Endothelial cell of umbilical vein (primary cell): Measurements from ENCODE around the gene CELF5. TPM values are rescaled to one million over a fixed set of nuclear protein-coding genes. Genes with fewer than 3 reads are reported as not detected.

Experiments
- BruUV-seq: library from RNA; stranded (reverse); fragments of 400-500 nt; replicated peaks from 2 replicates; lab custom pipeline; 2021; lab: Mats Ljungman, UMichigan
- CTCF ChIA-PET: fragments of 300-600, 350-600 bp; sonication (Branson Sonifier 250); formaldehyde crosslinking; loops from one replicate; lab custom pipeline; 2021; ENCODE audit warnings: antibody characterized with exemption, inconsistent platforms; lab: Charles Lee
- POLR2A ChIA-PET: fragments of 300-600, 350-600 bp; sonication (Branson Sonifier 250); formaldehyde crosslinking; loops from one replicate; lab custom pipeline; 2021; ENCODE audit warnings: antibody characterized with exemption, inconsistent platforms; lab: Charles Lee
- DNase-seq: peaks from one replicate; pipeline ENCODE4 v3.0.0-alpha.2; 2011; ENCODE audit warnings: low read depth, low spot score
- FAIRE-seq: peaks from 2 replicates; lab custom pipeline; 2011; peaks lifted over from hg19 to GRCh38; lab: Jason Lieb, UNC
- H2AFZ ChIP-seq: 2 replicates; pipeline ENCODE4 v1.6.0; 2012; ENCODE audit warnings: low read depth, low read length, control low read depth, inconsistent platforms
- H3K27ac ChIP-seq: 2 replicates; pipeline ENCODE4 v1.5.1; 2011; ENCODE audit warnings: low read depth, mild to moderate bottlenecking, control low read depth, low read length, moderate library complexity; ENCODE audit not compliant: insufficient read depth
- H3K27me3 ChIP-seq, 2 experiments: 2 replicates each; pipeline versions ENCODE4 v1.6.0 to v1.6.1; 2011; ENCODE audit warnings: low read length in 2 of 2, mixed read lengths in 1 of 2; ENCODE audit not compliant: control insufficient read depth in 2 of 2, insufficient read depth in 2 of 2
- H3K36me3 ChIP-seq, 2 experiments: 2 replicates in 1 of 2; 3 replicates in 1 of 2; pipeline ENCODE4 v1.5.1; 2011; ENCODE audit warnings: low read length in 2 of 2, mild to moderate bottlenecking in 1 of 2, moderate library complexity in 1 of 2; ENCODE audit not compliant: control insufficient read depth in 2 of 2, insufficient read depth in 2 of 2; ENCODE audit errors: extremely low read depth in 1 of 2
- H3K4me1 ChIP-seq: 3 replicates; pipeline ENCODE4 v1.5.1; 2011; ENCODE audit warnings: mild to moderate bottlenecking, low read length; ENCODE audit not compliant: control insufficient read depth, insufficient read depth; ENCODE audit errors: extremely low read depth
- H3K4me2 ChIP-seq: 2 replicates; pipeline ENCODE4 v1.6.1; 2011; ENCODE audit warnings: low read length, control low read depth, mixed read lengths; ENCODE audit not compliant: insufficient read depth
- H3K4me3 ChIP-seq, 3 experiments: fragments of 200-600 bp in 1 of 3; sonication (generic), shearing (Covaris generic) in 1 of 3; replicated peaks in 1 of 3; 2 replicates each; pipeline ENCODE4 v1.5.1; 2011 to 2016; ENCODE audit warnings: control low read depth in 3 of 3, low read length in 3 of 3, mild to moderate bottlenecking in 2 of 3, inconsistent platforms in 1 of 3, low read depth in 1 of 3, moderate library complexity in 1 of 3; ENCODE audit not compliant: insufficient read depth in 1 of 3
- H3K79me2 ChIP-seq: 2 replicates; pipeline ENCODE4 v1.6.0; 2012; ENCODE audit warnings: low read length, inconsistent platforms; ENCODE audit not compliant: control insufficient read depth, insufficient read depth
- H3K9ac ChIP-seq: replicated peaks from 2 replicates; pipeline ENCODE3; 2011; ENCODE audit warnings: low read length, control low read depth; ENCODE audit not compliant: insufficient read depth; ENCODE audit errors: extremely low read depth
- H3K9me1 ChIP-seq: replicated peaks from 3 replicates; pipeline ENCODE4 v1.6.0; 2011; ENCODE audit warnings: mild to moderate bottlenecking, low read length; ENCODE audit not compliant: control insufficient read depth, insufficient read depth; ENCODE audit errors: extremely low read depth
- H3K9me3 ChIP-seq: replicated peaks from 2 replicates; pipeline ENCODE4 v1.5.1; 2012; ENCODE audit warnings: low read length, inconsistent platforms; ENCODE audit not compliant: control insufficient read depth, insufficient read depth
- H4K20me1 ChIP-seq: replicated peaks from 2 replicates; pipeline ENCODE3; 2011; ENCODE audit warnings: mild to moderate bottlenecking, low read length; ENCODE audit not compliant: control insufficient read depth, insufficient read depth; ENCODE audit errors: extremely low read depth
- FOS ChIP-seq: IDR thresholded peaks from 2 replicates; pipeline ENCODE4 v1.6.1; 2011; ENCODE audit warnings: mild to moderate bottlenecking, low read length, moderate library complexity, borderline replicate concordance; ENCODE audit not compliant: insufficient read depth
- GATA2 ChIP-seq: IDR thresholded peaks from 2 replicates; pipeline ENCODE4 v1.7.0; 2011; ENCODE audit warnings: low read depth, mild to moderate bottlenecking, moderate library complexity, mixed read lengths, low read length; ENCODE audit not compliant: insufficient read length, insufficient read depth
- JUN ChIP-seq: IDR thresholded peaks from 2 replicates; pipeline ENCODE4 v1.6.1; 2011; ENCODE audit warnings: borderline replicate concordance, low read depth; ENCODE audit not compliant: insufficient read length, insufficient read depth
- MYC ChIP-seq: IDR thresholded peaks from one replicate; pipeline ENCODE4 v1.6.1; 2011; ENCODE audit warnings: mild to moderate bottlenecking, low read depth, low read length
- POLR2A ChIP-seq: IDR thresholded peaks from 2 replicates; pipeline ENCODE4 v1.6.1; 2012; ENCODE audit warnings: low read depth, mild to moderate bottlenecking, control low read depth, low read length
- POLR2AphosphoS5 ChIP-seq: IDR thresholded peaks from 2 replicates; pipeline ENCODE4 v1.6.1; 2012; ENCODE audit warnings: low read depth, mild to moderate bottlenecking, control low read depth, low read length, moderate library complexity; ENCODE audit not compliant: insufficient read depth
- dilution Hi-C: fragments of 300-500 bp; cut with MboI; formaldehyde crosslinking; loops from one replicate; pipeline ENCODE4 v1.15.0; 2019; ENCODE audit warnings: low sequenced_read_pairs; ENCODE audit not compliant: extremely low pct_ligation_motif_present
- intact Hi-C: fragments of 100-400 bp; cut with micrococcal nuclease; formaldehyde crosslinking; loops from one replicate; pipeline ENCODE4 v1.10.0; 2022
- polyA plus RNA-seq, 4 experiments: library from polyadenylated mRNA; depleted of rRNA in 3 of 4; stranded (reverse) in 3 of 4; unstranded in 1 of 4; fragments of >200 nt; gene quantifications; 2 replicates each; pipeline versions ENCODE4 v1.2.1 to v1.2.3, GENCODE V29; 2011 to 2012; ENCODE audit warnings: missing spikeins in 1 of 4
- total RNA-seq: library from RNA; stranded (reverse); gene quantifications from 2 replicates; pipeline ENCODE4 v1.2.3, GENCODE V29; 2021
- TF ChIP-seq, protein P1 (sequence below), 2 donors: IDR thresholded peaks; 1 replicate in 1 of 2; 2 replicates in 1 of 2; pipeline ENCODE4 v1.5.1; 2011; ENCODE audit warnings: low read length in 2 of 2, mild to moderate bottlenecking in 2 of 2, moderate library complexity in 2 of 2, control low read depth in 1 of 2, inconsistent platforms in 1 of 2, low read depth in 1 of 2; ENCODE audit not compliant: insufficient read depth in 1 of 2; ENCODE audit errors: extremely low read depth in 1 of 2
- TF ChIP-seq, protein P2 (sequence below): IDR thresholded peaks from 2 replicates; pipeline ENCODE4 v1.6.1; 2011; ENCODE audit not compliant: insufficient read depth, insufficient read length

Gene CELF5
- total and polyA plus RNA-seq, 2 donors (not counting 3 experiments of a cell fraction or from before 2014, with no cell fraction given), result not detected

DNA sequence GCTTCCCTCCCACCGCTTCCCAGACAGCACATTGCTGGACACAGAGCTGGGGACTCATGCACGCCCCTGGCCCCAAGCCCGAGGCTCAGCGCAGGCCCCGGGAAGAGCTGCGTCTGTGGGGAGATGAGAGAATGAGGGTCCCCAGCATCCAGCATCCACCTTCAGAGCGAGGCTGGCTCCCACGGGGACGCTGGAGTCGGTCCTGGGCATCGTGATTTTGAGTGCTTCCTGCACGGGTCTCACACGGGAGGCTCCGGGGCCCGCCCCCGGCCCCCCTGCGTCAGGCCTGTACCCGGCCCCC is 34.0 kb upstream of the CELF5 start:
- H3K27me3 ChIP-seq, result no peaks in the 10 kb centered on the region
- H3K9me3 ChIP-seq, result no peaks in the 10 kb centered on the region
- POLR2A ChIA-PET, result no interaction called here
- CTCF ChIA-PET, result no interaction called here
- no peak overlapping the region for H3K4me2 ChIP-seq
- H3K4me3 ChIP-seq, result no peak overlapping the region
- peaks cover 9% of the 10 kb centered on the region for H3K4me1 ChIP-seq
- H3K36me3 ChIP-seq, result peaks cover 0 to 4% of the 10 kb centered on the region in 2 experiments
- no peak for DNase-seq
- no peak overlapping the region for H3K9ac ChIP-seq
- no TSS peak for BruUV-seq
- H4K20me1 ChIP-seq, result no peaks in the 10 kb centered on the region
- peaks cover 57% of the 10 kb centered on the region for H3K79me2 ChIP-seq
- intact Hi-C loops, result no loop called here
- TF ChIP-seq, protein P1, sequence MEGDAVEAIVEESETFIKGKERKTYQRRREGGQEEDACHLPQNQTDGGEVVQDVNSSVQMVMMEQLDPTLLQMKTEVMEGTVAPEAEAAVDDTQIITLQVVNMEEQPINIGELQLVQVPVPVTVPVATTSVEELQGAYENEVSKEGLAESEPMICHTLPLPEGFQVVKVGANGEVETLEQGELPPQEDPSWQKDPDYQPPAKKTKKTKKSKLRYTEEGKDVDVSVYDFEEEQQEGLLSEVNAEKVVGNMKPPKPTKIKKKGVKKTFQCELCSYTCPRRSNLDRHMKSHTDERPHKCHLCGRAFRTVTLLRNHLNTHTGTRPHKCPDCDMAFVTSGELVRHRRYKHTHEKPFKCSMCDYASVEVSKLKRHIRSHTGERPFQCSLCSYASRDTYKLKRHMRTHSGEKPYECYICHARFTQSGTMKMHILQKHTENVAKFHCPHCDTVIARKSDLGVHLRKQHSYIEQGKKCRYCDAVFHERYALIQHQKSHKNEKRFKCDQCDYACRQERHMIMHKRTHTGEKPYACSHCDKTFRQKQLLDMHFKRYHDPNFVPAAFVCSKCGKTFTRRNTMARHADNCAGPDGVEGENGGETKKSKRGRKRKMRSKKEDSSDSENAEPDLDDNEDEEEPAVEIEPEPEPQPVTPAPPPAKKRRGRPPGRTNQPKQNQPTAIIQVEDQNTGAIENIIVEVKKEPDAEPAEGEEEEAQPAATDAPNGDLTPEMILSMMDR (IDR thresholded peaks at IDR 0.05; ENCODE audit: extremely low read depth in 1 of 2, insufficient read depth in 1 of 2, low read depth in 1 of 2, low read length in 2 of 2), result no peak
- TF ChIP-seq MYC (no peak), POLR2AphosphoS5 (no peak), POLR2A (no peak), GATA2 (no peak), JUN (no peak), FOS (no peak)
- TF ChIP-seq, protein P2, sequence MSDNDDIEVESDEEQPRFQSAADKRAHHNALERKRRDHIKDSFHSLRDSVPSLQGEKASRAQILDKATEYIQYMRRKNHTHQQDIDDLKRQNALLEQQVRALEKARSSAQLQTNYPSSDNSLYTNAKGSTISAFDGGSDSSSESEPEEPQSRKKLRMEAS, result no peak
- no peak for FAIRE-seq
- no peak overlapping the region for H2AFZ ChIP-seq
- H3K9me1 ChIP-seq, result no peaks in the 10 kb centered on the region
- H3K27ac ChIP-seq, result no peak overlapping the region
- dilution Hi-C loops, result no loop called here
